Erythroblast (primary cell): Measurements from ENCODE around the gene EPHB2.

Source experiments
- GATA1 ChIP-seq: IDR thresholded peaks from 2 replicates; pipeline ENCODE4 v1.6.1; 2011; ENCODE audit warnings: low read depth, mild to moderate bottlenecking, control low read depth, low read length, moderate library complexity
- POLR2A ChIP-seq: IDR thresholded peaks from 2 replicates; pipeline ENCODE4 v1.6.1; 2011; ENCODE audit warnings: mild to moderate bottlenecking, low read length

GRCh38 chr1:22709891-22710700 lies 543 bp upstream of the EPHB2 start:
- TF ChIP-seq POLR2A (no peak), GATA1 (no peak)
